Upper lobe of left lung (tissue), 4 donors: ENCODE measurements around the gene TNFAIP1.

Experiments used
- CTCF ChIP-seq, 6 experiments: fragments of 450-650 bp in 4 of 6; fragments of 200-600 bp in 2 of 6; sonication (generic) in 2 of 6; IDR thresholded peaks; one replicate each; pipeline ENCODE4 v1.5.1; 2016 to 2019; ENCODE audit warnings: antibody characterized with exemption in 6 of 6
- POLR2A ChIP-seq, 4 donors: fragments of 450-650 bp; IDR thresholded peaks; one replicate each; pipeline ENCODE4 v1.5.1; 2016 to 2017; ENCODE audit warnings: antibody characterized with exemption in 4 of 4, mild to moderate bottlenecking in 2 of 4

- no peak for TF ChIP-seq POLR2A (IDR thresholded peaks at IDR 0.05)
- peak in 3 of 6 experiments; percentile 18 to 43 (median 34) for TF ChIP-seq CTCF (IDR thresholded peaks at IDR 0.05)
These were observed 45.7 kb downstream of the TNFAIP1 start for GRCh38 chr17:28381141-28381825.
